ENCODE measurements around the gene BET1.
A peak's percentile ranks its signal among the peaks of the same experiment; 100 is the strongest.

Gene BET1

DNA sequence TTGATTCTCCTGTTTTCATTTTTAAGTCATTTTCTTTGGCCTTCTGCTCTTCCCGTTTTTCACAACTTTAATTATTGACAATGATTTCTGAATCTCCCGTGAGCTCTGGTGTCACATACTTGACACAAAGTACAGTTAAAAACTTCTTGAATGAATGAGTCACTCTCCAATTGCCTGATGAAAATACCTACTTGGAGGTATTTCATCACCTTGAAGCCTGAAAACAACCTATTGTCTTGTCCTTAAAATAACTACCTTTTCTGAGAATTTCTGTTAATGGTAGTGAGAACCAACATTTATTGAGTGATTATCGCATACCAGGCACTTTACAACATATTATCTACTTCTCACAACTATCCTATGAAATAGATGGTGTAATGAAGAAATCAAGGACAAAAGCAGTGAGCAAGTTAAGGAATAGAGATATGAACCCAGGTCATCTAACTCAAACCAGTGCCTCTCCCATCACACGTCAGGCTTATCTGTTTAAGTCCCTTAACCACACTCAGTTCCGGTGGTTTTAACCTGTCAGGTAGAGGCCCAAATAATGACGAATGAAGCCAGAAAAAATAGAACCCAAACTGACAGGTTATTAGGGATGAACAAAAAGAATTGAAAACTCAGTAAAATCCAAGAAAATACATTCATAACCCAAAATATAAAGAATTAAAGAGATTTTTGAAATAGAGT is 11.6 kb downstream of the BET1 start:
- no peak for DNase-seq (ENCODE audit: low spot score)
- TF ChIP-seq, protein P1, sequence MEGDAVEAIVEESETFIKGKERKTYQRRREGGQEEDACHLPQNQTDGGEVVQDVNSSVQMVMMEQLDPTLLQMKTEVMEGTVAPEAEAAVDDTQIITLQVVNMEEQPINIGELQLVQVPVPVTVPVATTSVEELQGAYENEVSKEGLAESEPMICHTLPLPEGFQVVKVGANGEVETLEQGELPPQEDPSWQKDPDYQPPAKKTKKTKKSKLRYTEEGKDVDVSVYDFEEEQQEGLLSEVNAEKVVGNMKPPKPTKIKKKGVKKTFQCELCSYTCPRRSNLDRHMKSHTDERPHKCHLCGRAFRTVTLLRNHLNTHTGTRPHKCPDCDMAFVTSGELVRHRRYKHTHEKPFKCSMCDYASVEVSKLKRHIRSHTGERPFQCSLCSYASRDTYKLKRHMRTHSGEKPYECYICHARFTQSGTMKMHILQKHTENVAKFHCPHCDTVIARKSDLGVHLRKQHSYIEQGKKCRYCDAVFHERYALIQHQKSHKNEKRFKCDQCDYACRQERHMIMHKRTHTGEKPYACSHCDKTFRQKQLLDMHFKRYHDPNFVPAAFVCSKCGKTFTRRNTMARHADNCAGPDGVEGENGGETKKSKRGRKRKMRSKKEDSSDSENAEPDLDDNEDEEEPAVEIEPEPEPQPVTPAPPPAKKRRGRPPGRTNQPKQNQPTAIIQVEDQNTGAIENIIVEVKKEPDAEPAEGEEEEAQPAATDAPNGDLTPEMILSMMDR (IDR thresholded peaks at IDR 0.05; ENCODE audit: extremely low read depth, missing control alignments), result no peak

DNA sequence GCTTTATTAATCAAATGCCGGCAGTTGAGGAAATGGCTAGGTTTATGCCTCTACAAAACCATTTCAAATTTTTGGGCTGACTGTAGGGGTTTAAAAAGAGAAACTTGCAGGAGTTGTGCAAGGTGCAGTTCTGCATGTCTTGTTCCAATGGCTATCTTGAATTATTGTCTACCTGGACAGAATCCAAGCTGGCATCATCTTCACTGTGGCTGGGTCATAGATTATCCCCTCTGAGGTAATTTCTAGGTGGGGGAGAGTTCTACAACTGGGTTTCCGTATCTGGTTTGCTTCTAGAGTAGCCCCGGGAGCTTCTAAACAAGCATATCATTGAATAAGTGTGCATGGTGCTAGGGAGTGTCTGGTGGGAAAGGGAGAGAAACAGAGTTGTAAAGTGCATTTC is 16.9 kb downstream of the BET1 start:
- TF ChIP-seq, protein P1 (IDR thresholded peaks at IDR 0.05; ENCODE audit: extremely low read depth, missing control alignments), result no peak
- DNase-seq (ENCODE audit: low spot score), result no peak

DNA sequence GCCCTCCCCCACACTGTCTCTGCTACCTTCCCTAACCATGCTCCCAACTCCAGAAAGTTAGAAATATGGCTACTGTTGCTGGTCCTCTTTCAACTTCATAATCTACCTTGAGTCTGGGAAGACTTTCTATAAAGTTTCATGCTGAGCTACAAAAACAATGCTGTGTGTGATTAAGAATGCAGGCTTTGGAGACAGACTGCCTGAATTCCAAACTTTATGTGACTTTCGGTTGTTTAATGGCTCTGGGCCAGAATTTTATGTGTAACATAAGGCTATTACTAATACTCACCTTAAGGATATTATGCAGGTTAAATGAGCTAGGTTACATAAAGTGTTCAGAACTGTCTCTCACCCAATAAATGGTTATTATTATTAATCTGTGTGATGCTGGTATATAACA is 19.1 kb downstream of the BET1 start:
- TF ChIP-seq, protein P1 (IDR thresholded peaks at IDR 0.05; ENCODE audit: extremely low read depth, missing control alignments), result no peak
- DNase-seq (ENCODE audit: low spot score), result no peak

DNA sequence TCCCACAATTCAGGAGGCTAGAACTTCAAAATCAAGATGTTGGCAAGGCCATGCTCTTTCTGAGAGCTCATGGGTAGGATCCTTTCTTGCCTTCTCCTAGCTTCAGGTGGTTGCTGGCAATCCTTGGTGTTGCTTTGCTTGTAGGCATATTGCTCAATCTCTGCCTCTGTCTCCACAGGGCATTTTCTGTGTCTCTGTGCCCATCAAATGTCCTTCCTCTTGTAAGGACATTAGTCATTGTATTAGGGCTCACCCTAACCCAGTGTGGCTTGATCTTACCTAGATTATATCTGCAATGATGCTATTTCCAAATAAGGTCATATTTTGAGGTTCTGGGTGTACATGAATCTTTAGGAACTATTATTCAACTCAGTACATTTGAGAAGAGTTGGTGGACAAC is 20.1 kb downstream of the BET1 start:
- no peak for DNase-seq (ENCODE audit: low spot score)
- TF ChIP-seq, protein P1 (IDR thresholded peaks at IDR 0.05; ENCODE audit: extremely low read depth, missing control alignments), result no peak

DNA sequence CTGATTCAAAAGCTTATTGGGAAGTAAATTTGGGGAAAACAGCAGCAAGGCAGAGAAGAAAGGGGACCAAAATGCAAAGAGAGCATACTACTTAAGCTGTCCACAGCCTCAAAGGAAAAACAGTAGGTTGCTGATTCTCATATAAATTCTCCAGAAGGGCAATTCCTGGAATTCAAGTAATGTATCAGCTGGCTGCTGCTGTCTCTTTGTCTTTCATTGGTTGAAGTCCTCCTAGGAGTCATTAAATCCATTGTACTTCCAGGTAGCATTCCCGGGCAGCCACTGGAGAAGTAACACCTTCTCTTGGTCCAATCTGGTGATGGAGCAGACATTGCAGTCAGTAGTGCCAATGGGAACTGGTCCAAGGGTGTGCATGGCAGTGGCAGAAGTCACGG is 22.7 kb downstream of the BET1 start:
- TF ChIP-seq, protein P1 (IDR thresholded peaks at IDR 0.05; ENCODE audit: extremely low read depth, missing control alignments), result no peak
- no peak for DNase-seq (ENCODE audit: low spot score)

DNA sequence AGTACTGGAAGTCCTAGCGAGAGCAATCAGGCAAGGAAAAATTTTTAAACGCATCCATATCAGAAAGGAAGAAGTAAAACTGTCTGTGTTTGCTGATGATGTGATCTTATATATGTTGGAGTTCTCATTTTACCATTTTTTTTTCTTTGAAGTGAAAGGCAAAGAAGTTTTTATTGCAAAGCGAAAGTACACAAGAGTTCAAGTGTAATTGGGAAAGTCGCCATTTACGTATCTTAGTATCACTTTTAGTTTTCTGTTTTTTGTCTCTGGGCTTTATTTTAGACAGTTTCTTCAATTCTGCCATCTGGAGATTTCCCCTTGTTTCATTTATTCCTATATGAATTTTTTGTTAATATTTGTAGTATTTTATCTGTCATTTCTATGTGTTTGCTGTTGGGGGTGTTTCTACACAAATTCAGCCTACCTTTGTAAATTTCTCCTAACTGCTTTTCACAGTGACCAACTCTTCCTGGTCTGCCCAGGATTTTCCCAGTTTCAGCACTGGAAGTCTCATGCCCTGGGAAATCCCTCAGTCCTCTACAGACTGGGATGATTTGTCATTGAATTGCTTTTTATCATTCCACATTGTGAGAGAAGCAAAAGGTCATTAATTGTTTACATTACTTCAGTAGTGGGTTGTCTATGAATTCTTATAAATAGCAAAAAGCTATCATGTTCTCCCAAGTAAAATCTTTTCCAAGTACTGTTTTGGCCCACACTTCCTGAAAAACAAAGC is 23.2 kb downstream of the BET1 start:
- peak; percentile 10 for DNase-seq (ENCODE audit: low spot score)
- TF ChIP-seq, protein P1 (IDR thresholded peaks at IDR 0.05; ENCODE audit: extremely low read depth, missing control alignments), result no peak

DNA sequence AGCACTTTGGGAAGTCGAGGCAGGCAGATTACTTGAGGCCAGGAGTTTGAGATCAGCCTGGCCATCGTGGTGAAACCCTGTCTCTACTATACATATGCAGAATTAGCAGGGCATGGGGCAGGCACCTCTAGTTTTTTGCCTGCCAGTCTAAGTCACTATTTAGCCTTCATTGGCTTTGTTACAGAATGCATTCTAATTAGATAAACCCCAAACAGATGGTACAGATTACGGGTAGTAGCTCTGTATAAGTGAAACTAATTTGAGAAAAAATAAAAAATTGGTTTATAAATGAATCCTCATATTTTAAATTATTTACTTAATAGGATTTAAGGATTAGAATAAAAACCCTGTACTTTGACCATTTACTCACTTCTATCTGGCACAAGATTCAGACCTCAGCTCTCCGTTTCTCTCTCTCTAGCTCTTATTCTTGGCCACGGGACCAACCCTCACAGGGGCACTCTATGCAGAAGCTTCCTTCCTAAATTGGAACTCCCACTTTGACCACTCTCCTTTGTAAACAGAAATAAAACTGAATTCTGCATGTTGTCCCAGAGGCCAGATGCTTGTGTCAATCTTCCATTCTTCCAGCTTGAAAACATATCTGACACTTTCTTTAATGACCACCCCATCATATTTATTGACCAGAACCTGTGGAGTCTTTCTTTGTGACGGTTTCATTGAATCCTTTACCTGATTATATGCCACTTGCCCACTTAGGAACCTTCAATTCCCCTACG is 26.8 kb downstream of the BET1 start:
- DNase-seq (ENCODE audit: low spot score), result no peak
- TF ChIP-seq, protein P1 (IDR thresholded peaks at IDR 0.05; ENCODE audit: extremely low read depth, missing control alignments), result no peak
